Panc1 (cell line): ENCODE data around the gene PPP1R8.

Experiments
- POLR2AphosphoS5 ChIP-seq: IDR thresholded peaks from 2 replicates; pipeline ENCODE4 v1.6.1; 2012; ENCODE audit warnings: mild to moderate bottlenecking, low read depth, low read length, moderate library complexity
- TF ChIP-seq, protein P1 (sequence below), 2 experiments: IDR thresholded peaks; 2 replicates each; pipeline ENCODE4 v1.6.1; 2011 to 2012; ENCODE audit warnings: low read depth in 2 of 2, control low read depth in 1 of 2, low read length in 1 of 2, mild to moderate bottlenecking in 1 of 2, moderate library complexity in 1 of 2; ENCODE audit not compliant: insufficient read depth in 1 of 2
- TF ChIP-seq, protein P2 (sequence below): fragments of 450-650 bp; IDR thresholded peaks from 2 replicates; pipeline ENCODE4 v1.5.1; 2017; ENCODE audit warnings: mild to moderate bottlenecking

DNA sequence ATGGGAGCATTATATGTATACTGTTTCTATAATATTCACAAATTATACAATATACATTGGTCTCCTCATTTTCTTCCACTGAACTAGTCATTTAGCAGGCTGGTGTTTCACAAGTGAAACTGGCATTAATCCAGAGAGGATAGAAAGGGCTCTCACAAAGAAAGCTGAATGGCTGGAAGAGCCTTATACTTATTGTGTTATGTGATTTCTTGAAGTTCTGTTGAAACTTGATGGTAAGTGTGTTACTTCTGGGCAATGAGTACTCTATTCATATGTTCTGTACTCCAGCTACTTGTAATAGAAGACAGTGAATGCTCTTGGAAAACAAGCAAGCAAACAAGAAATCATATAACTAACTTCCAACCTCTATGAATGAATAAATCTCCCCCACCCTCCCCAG lies 42.7 kb upstream of the PPP1R8 start:
- TF ChIP-seq, protein P1, sequence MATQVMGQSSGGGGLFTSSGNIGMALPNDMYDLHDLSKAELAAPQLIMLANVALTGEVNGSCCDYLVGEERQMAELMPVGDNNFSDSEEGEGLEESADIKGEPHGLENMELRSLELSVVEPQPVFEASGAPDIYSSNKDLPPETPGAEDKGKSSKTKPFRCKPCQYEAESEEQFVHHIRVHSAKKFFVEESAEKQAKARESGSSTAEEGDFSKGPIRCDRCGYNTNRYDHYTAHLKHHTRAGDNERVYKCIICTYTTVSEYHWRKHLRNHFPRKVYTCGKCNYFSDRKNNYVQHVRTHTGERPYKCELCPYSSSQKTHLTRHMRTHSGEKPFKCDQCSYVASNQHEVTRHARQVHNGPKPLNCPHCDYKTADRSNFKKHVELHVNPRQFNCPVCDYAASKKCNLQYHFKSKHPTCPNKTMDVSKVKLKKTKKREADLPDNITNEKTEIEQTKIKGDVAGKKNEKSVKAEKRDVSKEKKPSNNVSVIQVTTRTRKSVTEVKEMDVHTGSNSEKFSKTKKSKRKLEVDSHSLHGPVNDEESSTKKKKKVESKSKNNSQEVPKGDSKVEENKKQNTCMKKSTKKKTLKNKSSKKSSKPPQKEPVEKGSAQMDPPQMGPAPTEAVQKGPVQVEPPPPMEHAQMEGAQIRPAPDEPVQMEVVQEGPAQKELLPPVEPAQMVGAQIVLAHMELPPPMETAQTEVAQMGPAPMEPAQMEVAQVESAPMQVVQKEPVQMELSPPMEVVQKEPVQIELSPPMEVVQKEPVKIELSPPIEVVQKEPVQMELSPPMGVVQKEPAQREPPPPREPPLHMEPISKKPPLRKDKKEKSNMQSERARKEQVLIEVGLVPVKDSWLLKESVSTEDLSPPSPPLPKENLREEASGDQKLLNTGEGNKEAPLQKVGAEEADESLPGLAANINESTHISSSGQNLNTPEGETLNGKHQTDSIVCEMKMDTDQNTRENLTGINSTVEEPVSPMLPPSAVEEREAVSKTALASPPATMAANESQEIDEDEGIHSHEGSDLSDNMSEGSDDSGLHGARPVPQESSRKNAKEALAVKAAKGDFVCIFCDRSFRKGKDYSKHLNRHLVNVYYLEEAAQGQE (IDR thresholded peaks at IDR 0.05; ENCODE audit: insufficient read depth in 1 of 2, low read depth in 2 of 2, low read length in 1 of 2), result no peak
- TF ChIP-seq, protein P2, sequence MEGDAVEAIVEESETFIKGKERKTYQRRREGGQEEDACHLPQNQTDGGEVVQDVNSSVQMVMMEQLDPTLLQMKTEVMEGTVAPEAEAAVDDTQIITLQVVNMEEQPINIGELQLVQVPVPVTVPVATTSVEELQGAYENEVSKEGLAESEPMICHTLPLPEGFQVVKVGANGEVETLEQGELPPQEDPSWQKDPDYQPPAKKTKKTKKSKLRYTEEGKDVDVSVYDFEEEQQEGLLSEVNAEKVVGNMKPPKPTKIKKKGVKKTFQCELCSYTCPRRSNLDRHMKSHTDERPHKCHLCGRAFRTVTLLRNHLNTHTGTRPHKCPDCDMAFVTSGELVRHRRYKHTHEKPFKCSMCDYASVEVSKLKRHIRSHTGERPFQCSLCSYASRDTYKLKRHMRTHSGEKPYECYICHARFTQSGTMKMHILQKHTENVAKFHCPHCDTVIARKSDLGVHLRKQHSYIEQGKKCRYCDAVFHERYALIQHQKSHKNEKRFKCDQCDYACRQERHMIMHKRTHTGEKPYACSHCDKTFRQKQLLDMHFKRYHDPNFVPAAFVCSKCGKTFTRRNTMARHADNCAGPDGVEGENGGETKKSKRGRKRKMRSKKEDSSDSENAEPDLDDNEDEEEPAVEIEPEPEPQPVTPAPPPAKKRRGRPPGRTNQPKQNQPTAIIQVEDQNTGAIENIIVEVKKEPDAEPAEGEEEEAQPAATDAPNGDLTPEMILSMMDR, result no peak
- no peak for TF ChIP-seq POLR2AphosphoS5
